BLaER1 (cell line): Measurements from ENCODE around the gene GASK1A.

Experiments
- H3K27ac ChIP-seq: shearing (Covaris generic); formaldehyde crosslinking; 2 replicates; pipeline ENCODE4 v1.8.1; 2022
- H3K27me3 ChIP-seq: shearing (Covaris generic); formaldehyde crosslinking; 2 replicates; pipeline ENCODE4 v1.8.1; 2022
- H3K36me3 ChIP-seq: shearing (Covaris generic); formaldehyde crosslinking; 2 replicates; pipeline ENCODE4 v1.8.1; 2022
- H3K4me1 ChIP-seq: shearing (Covaris generic); formaldehyde crosslinking; 2 replicates; pipeline ENCODE4 v1.8.1; 2022
- H3K4me2 ChIP-seq: shearing (Covaris generic); formaldehyde crosslinking; 2 replicates; pipeline ENCODE4 v1.8.1; 2022
- H3K4me3 ChIP-seq: shearing (Covaris generic); formaldehyde crosslinking; 2 replicates; pipeline ENCODE4 v1.8.1; 2022
- H3K9ac ChIP-seq: shearing (Covaris generic); formaldehyde crosslinking; 2 replicates; pipeline ENCODE4 v1.8.1; 2022
- H3K9me3 ChIP-seq: shearing (Covaris generic); formaldehyde crosslinking; 2 replicates; pipeline ENCODE4 v1.8.1; 2022
- H4K20me1 ChIP-seq: shearing (Covaris generic); formaldehyde crosslinking; 2 replicates; pipeline ENCODE4 v1.8.1; 2022
- Cebpa-rat ChIP-seq: shearing (Covaris generic); IDR thresholded peaks from 2 replicates; pipeline ENCODE4 v1.8.1; 2022

Gene GASK1A

DNA sequence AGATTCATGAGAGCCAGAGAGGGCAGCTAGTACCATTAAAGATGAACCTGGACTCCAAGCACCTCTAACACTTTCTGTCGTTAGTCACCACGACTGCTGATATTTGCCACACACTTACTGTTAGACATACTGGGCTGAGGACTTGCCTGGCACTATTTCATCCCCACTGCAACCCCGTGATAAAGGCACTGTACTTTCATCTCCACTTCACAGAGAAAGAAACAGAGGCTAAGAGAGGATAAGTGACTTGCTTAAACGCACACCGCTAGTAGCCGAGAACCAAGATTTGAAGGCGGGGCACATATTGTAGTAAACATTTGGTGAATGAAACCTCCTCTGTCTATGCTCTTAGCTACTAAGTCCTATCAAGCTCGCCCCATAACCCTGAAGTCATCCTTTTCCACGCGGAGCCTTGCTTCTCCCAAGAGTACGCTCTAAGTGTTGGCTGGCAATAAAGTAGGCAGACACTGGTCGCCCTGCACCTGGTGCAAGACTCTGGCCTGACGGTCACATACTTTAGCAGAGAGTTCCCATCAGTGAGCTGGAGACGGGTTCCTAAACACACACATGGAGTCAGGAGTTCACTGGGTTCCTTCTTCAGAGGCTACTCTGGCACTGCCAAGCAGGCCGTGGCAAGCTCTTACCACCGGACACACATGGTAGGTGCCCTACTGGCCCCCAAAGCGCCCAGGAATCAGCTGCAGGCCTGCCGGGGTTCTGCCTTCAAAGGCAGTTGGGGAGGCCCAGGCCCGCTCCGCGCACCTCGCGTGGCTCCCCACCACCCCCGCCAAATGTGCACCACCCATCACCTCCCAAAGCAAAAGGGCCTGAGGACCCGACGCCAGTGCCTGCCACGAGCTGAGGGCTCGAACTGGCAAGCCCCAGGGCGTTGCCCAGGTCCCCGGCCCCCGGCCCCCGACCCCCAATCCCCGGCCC is 125.8 kb downstream of the GASK1A start:
- no peaks in the 10 kb centered on the region for H3K9me3 ChIP-seq
- peak overlapping the region; percentile 82 for H3K4me3 ChIP-seq
- peak overlapping the region; percentile 93 for H3K4me2 ChIP-seq
- no peak overlapping the region for H3K27ac ChIP-seq
- H4K20me1 ChIP-seq = peaks cover 43% of the 10 kb centered on the region
- H3K9ac ChIP-seq = no peak overlapping the region
- peaks cover 22% of the 10 kb centered on the region for H3K4me1 ChIP-seq
- H3K27me3 ChIP-seq = no peaks in the 10 kb centered on the region
- no peak for TF ChIP-seq Cebpa-rat
- no peaks in the 10 kb centered on the region for H3K36me3 ChIP-seq

DNA sequence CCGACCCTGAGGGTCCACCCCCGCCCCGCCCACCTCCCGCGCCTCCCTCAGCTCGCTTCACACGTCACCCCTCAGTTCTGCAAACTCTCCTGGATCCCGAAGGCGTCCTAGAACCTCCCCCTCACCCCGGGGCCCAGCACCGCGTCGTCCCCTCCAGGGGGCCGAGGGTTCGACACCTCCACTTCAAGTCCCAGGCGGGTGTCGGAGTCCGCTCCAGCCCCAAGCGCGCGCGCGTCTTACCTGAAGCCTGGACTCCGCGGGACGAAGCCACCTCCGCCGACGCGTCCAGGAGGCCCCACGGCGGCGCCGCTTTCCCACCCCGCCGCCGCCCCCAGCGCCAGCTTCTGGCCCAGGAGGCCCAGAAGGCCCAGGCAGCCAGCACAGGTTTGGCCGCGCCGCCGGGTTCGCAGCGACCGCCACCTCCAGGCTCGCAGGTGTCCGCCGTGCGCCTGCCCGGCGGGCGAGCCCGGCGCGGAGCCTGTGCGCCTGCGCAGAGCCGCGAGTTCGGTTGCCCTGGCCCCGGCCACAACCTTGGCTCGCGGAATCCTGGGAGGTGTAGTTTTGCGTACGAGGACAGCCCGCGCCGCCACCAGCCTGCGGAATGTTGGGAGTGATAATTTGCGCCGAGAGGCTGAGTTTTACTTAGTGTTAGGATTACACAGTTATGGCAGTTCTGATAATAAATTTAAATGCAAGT is 126.6 kb downstream of the GASK1A start, which contains the start of gene POMGNT2:
Gene POMGNT2, minus strand, starts transcription at position 484 of the 697 bp plus-strand sequence. CDS start 24,648 bp downstream, outside the sequence.
- Histone ChIP-seq H3K27me3 (no peaks in the 10 kb centered on the region), H3K36me3 (no peaks in the 10 kb centered on the region), H4K20me1 (peaks cover 40% of the 10 kb centered on the region), H3K4me2 (peak within 1 kb of the TSS; percentile 93), H3K4me3 (peak within 1 kb of the TSS; percentile 82), H3K9me3 (no peaks in the 10 kb centered on the region), H3K4me1 (peaks cover 22% of the 10 kb centered on the region), H3K9ac (peak within 1 kb of the TSS; percentile 80), H3K27ac (peak within 1 kb of the TSS; percentile 67)
- TF ChIP-seq Cebpa-rat = no peak

DNA sequence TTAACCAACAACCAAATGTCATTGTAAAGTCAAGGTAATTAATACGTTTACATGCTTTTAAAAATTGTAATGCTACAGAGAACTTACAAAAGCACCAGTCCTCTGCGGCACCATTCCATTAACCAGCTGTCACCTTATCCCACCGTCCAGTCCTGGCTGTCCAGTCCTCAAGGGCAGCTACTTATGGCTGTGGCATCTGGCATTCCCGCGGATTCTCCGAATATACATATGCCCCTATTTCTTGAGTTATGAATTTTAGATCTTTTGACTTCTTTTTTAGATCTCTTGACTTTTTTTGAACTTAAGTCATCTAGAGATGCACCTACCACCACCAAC is 127.2 kb downstream of the GASK1A start:
- H3K27me3 ChIP-seq = no peaks in the 10 kb centered on the region
- no peak overlapping the region for H3K27ac ChIP-seq
- peaks cover 22% of the 10 kb centered on the region for H3K4me1 ChIP-seq
- no peaks in the 10 kb centered on the region for H3K36me3 ChIP-seq
- peaks cover 35% of the 10 kb centered on the region for H4K20me1 ChIP-seq
- H3K4me3 ChIP-seq = peak overlapping the region; percentile 82
- TF ChIP-seq Cebpa-rat = no peak
- no peaks in the 10 kb centered on the region for H3K9me3 ChIP-seq
- H3K9ac ChIP-seq = no peak overlapping the region
- H3K4me2 ChIP-seq = peak overlapping the region; percentile 93
